ENCODE measurements around the gene TMEM60. TPM values are rescaled to one million over a fixed set of nuclear protein-coding genes. Genes with fewer than 3 reads are reported as not detected.

TMEM60 gene
- total and polyA plus RNA-seq, 2 of the 13 experiments (the other 11 are each of a cell fraction or from before 2014, with no cell fraction given), result 25.6 to 27.7 TPM

DNA sequence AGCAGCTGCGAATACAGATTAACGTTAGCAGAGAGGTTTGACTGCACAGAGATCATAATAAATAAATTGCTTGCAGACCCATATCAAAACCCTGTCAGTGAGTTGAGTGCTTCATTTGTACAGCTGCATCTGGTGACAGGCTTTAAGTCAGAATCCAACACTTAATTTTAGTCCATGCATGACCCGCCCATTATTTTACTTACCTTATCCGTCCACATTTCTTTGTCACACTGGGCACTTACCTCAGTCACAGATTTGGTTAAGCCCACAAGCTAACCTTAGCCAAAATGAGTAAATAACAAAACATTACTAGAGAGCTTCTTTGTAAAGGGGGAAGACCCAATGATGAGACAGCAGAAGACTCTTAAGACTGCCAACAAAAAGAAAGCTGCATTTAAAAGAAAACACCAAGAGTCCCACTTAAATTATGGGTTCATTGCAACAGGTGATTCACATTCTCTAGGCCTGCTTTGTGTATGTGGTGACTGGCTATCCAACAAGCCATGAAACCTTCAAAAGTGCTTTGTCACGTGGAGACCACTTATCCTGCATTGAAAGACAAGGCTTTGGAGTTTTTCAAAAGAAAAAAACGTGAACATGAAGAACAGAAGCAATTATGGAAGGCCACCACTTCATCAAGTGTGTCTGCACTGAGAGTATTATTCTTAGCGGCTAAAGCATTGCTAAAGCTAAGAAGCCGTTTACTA lies 32.6 kb upstream of the TMEM60 start:
- no peak for FAIRE-seq
- TF ChIP-seq ZC3H4 (CRISPR knock-in tag; IDR thresholded peaks at IDR 0.05; ENCODE audit: borderline replicate concordance) (no peak), RORA (CRISPR knock-in tag; IDR thresholded peaks at IDR 0.05) (no peak), SMAD1 (CRISPR knock-in tag; IDR thresholded peaks at IDR 0.05; ENCODE audit: borderline replicate concordance, low read depth) (no peak), HOXA5 (CRISPR knock-in tag; IDR thresholded peaks at IDR 0.05) (no peak), MATR3 (CRISPR knock-in tag; IDR thresholded peaks at IDR 0.05) (no peak), REL (CRISPR knock-in tag; conservative IDR thresholded peaks at IDR 0.05) (no peak), ARHGAP35 (CRISPR knock-in tag; IDR thresholded peaks at IDR 0.05; ENCODE audit: borderline replicate concordance) (no peak), TP53 (CRISPR knock-in tag; conservative IDR thresholded peaks at IDR 0.05) (no peak), ZNF12 (CRISPR knock-in tag; IDR thresholded peaks at IDR 0.05) (no peak)
- TF ChIP-seq, protein P1, sequence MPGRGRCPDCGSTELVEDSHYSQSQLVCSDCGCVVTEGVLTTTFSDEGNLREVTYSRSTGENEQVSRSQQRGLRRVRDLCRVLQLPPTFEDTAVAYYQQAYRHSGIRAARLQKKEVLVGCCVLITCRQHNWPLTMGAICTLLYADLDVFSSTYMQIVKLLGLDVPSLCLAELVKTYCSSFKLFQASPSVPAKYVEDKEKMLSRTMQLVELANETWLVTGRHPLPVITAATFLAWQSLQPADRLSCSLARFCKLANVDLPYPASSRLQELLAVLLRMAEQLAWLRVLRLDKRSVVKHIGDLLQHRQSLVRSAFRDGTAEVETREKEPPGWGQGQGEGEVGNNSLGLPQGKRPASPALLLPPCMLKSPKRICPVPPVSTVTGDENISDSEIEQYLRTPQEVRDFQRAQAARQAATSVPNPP (CRISPR knock-in tag; IDR thresholded peaks at IDR 0.05), result no peak
- TF ChIP-seq, protein P2, sequence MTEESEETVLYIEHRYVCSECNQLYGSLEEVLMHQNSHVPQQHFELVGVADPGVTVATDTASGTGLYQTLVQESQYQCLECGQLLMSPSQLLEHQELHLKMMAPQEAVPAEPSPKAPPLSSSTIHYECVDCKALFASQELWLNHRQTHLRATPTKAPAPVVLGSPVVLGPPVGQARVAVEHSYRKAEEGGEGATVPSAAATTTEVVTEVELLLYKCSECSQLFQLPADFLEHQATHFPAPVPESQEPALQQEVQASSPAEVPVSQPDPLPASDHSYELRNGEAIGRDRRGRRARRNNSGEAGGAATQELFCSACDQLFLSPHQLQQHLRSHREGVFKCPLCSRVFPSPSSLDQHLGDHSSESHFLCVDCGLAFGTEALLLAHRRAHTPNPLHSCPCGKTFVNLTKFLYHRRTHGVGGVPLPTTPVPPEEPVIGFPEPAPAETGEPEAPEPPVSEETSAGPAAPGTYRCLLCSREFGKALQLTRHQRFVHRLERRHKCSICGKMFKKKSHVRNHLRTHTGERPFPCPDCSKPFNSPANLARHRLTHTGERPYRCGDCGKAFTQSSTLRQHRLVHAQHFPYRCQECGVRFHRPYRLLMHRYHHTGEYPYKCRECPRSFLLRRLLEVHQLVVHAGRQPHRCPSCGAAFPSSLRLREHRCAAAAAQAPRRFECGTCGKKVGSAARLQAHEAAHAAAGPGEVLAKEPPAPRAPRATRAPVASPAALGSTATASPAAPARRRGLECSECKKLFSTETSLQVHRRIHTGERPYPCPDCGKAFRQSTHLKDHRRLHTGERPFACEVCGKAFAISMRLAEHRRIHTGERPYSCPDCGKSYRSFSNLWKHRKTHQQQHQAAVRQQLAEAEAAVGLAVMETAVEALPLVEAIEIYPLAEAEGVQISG (CRISPR knock-in tag; IDR thresholded peaks at IDR 0.05), result no peak
- TF ChIP-seq, protein P3, sequence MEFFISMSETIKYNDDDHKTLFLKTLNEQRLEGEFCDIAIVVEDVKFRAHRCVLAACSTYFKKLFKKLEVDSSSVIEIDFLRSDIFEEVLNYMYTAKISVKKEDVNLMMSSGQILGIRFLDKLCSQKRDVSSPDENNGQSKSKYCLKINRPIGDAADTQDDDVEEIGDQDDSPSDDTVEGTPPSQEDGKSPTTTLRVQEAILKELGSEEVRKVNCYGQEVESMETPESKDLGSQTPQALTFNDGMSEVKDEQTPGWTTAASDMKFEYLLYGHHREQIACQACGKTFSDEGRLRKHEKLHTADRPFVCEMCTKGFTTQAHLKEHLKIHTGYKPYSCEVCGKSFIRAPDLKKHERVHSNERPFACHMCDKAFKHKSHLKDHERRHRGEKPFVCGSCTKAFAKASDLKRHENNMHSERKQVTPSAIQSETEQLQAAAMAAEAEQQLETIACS (CRISPR knock-in tag; IDR thresholded peaks at IDR 0.05), result no peak
- TF ChIP-seq, protein P4, sequence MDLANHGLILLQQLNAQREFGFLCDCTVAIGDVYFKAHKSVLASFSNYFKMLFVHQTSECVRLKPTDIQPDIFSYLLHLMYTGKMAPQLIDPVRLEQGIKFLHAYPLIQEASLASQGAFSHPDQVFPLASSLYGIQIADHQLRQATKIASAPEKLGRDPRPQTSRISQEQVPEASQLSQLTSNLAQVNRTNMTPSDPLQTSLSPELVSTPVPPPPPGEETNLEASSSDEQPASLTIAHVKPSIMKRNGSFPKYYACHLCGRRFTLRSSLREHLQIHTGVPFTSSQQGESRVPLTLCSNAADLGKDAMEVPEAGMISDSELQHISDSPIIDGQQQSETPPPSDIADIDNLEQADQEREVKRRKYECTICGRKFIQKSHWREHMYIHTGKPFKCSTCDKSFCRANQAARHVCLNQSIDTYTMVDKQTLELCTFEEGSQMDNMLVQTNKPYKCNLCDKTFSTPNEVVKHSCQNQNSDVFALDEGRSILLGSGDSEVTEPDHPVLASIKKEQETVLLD (CRISPR knock-in tag; IDR thresholded peaks at IDR 0.05; ENCODE audit: low read depth), result no peak

More for the DNA sequence above, 32.6 kb upstream of the TMEM60 start:
- Histone ChIP-seq H3K4me1 (ENCODE audit: insufficient read depth, low read length) (peaks cover 11% of the 10 kb centered on the region), H3K36me3 (replicated peaks in 1 of 2; ENCODE audit: control insufficient read depth in 1 of 2, insufficient read depth in 2 of 2, low read length in 2 of 2) (no peaks in the 10 kb centered on the region), H2AFZ (ENCODE audit: low read length) (no peak overlapping the region), H3K9me3 (ENCODE audit: low read length) (no peaks in the 10 kb centered on the region), H3K4me2 (ENCODE audit: low read depth, low read length) (no peak overlapping the region), H3K27me3 (ENCODE audit: control insufficient read depth in 1 of 2, insufficient read depth in 2 of 2, low read length in 2 of 2) (no peaks in the 10 kb centered on the region), H4K20me1 (ENCODE audit: insufficient read depth, low read length) (no peaks in the 10 kb centered on the region), H3K27ac (ENCODE audit: extremely low read length, insufficient read depth, low read length) (no peak overlapping the region), H3K79me2 (ENCODE audit: insufficient read depth, low read length) (no peaks in the 10 kb centered on the region), H3K9ac (ENCODE audit: insufficient read depth, low read depth, low read length) (no peak overlapping the region), H3K4me3 (replicated peaks in 1 of 3; ENCODE audit: insufficient read depth in 1 of 3, low read depth in 2 of 3, low read length in 3 of 3) (no peak overlapping the region)
- no TSS peak for BruUV-seq (replicated peaks)
- ATAC-seq (no peak), DNase-seq (ENCODE audit: low spot score) (no peak)
- in situ Hi-C loops (cut with HindIII; ENCODE audit: extremely low pct_ligation_motif_present, low pct_unique_long_range_greater_than_20kb) (no loop called here), intact Hi-C loops (cut with micrococcal nuclease; ENCODE audit: unreplicated experiment) (no loop called here)
- ChIA-PET POLR2A (no interaction called here), CTCF (ENCODE audit: low intra/inter-chr PET ratio, low total read pairs) (no interaction called here)
- 93% methylated on average over 8 of the region's 8 CpGs for WGBS (ENCODE audit: low lambda C conversion rate)

All from HepG2 (cell line).